ENCODE data around the gene OVAAL.
A peak's percentile ranks its signal among the peaks of the same experiment; 100 is the strongest.

DNA sequence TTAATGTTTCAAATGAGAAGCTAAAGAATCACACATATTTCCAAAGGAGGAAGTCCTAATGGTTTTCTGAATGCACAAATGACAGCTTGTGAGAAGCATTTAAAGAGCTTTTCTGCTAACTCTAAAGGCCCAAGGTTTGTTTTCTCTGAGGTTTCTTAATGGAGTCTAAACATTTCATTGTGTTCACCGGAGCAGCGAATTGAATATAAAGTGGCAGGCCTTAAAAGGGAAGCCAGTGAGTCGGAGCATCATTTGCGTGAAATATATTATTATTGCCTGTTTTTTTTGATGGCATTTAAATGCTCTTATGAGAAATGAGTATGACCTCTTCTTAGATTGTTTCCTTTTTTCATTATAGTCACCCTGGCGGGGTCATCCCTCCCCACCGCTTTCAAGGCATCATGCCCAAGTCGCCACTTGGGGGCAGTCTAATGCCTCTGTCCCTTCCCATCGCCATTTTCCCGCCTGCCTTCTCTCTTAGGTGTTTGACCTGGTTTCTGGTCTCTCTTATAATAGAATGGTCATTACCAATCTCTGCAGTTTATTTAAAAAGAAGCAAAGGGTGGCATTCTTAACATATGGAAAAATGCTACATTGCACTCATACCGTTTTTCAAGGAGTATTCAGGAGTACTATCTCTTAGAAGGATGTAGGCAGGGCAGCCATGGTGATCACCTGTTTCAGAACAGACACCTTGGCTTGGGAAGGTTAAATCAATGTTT is 25.3 kb upstream of the OVAAL start:
- TF ChIP-seq, protein P1, sequence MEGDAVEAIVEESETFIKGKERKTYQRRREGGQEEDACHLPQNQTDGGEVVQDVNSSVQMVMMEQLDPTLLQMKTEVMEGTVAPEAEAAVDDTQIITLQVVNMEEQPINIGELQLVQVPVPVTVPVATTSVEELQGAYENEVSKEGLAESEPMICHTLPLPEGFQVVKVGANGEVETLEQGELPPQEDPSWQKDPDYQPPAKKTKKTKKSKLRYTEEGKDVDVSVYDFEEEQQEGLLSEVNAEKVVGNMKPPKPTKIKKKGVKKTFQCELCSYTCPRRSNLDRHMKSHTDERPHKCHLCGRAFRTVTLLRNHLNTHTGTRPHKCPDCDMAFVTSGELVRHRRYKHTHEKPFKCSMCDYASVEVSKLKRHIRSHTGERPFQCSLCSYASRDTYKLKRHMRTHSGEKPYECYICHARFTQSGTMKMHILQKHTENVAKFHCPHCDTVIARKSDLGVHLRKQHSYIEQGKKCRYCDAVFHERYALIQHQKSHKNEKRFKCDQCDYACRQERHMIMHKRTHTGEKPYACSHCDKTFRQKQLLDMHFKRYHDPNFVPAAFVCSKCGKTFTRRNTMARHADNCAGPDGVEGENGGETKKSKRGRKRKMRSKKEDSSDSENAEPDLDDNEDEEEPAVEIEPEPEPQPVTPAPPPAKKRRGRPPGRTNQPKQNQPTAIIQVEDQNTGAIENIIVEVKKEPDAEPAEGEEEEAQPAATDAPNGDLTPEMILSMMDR (IDR thresholded peaks at IDR 0.05; ENCODE audit: insufficient read depth, low read depth, low read length): peak; percentile 84
- TF ChIP-seq EZH2 (IDR thresholded peaks at IDR 0.05; ENCODE audit: insufficient read depth, low read length): no peak

Measured in astrocyte (in vitro differentiated cells and primary cell).